ENCODE data around the gene TTLL13. TPM values are rescaled to one million over a fixed set of nuclear protein-coding genes. Genes with fewer than 3 reads are reported as not detected.
A peak's percentile ranks its signal among the peaks of the same experiment; 100 is the strongest.

The TTLL13 gene
- total and polyA plus RNA-seq, 2 of the 4 experiments (the other 2 are of a cell fraction) = 0.10 TPM; not detected in 1

- Histone ChIP-seq H3K27me3 (ENCODE audit: control insufficient read depth, insufficient read depth, low read length) (no peaks in the 10 kb centered on the region), H2BK20ac (ENCODE audit: low read depth, low read length) (no peak overlapping the region), H3K23ac (ENCODE audit: low read depth, low read length) (no peak overlapping the region), H3K79me1 (ENCODE audit: low read depth in 1 of 2, low read length in 2 of 2) (peaks cover 5 to 7% of the 10 kb centered on the region in 2 experiments; a peak in 2 of 4 replicates), H3K14ac (replicated peaks; ENCODE audit: low read depth, low read length) (no peak overlapping the region), H3K9ac (ENCODE audit: low read depth, low read length) (no peak overlapping the region), H2BK15ac (ENCODE audit: low read depth, low read length) (no peak overlapping the region), H3K9me3 (ENCODE audit: control insufficient read depth, insufficient read depth, low read length) (no peaks in the 10 kb centered on the region), H2BK120ac (ENCODE audit: low read depth, low read length) (no peak overlapping the region), H2AFZ (replicated peaks; ENCODE audit: low read length, poor library complexity) (peak overlapping the region; percentile 65), H4K8ac (ENCODE audit: low read depth in 2 of 2, low read length in 2 of 2) (peak overlapping the region in 1 of 2 experiments; percentile 9; a peak in 1 of 4 replicates), H3K27ac (ENCODE audit: insufficient read depth, low read length) (no peak overlapping the region), H4K91ac (ENCODE audit: insufficient read depth, low read depth, low read length) (no peak overlapping the region), H3K4ac (ENCODE audit: low read depth, low read length) (no peak overlapping the region), H2AK5ac (ENCODE audit: low read depth, low read length) (peak overlapping the region; percentile 45; the same call in 1 of the 2 replicates), H3K18ac (ENCODE audit: low read depth, low read length) (no peak overlapping the region), H3K4me2 (ENCODE audit: low read depth, low read length) (no peak overlapping the region), H3K36me3 (ENCODE audit: control insufficient read depth, insufficient read depth, low read length) (peaks cover 17% of the 10 kb centered on the region), H4K5ac (ENCODE audit: low read depth, low read length) (no peak overlapping the region), H2AK9ac (replicated peaks; ENCODE audit: low read depth, low read length, poor library complexity) (peak overlapping the region; percentile 73), H3K56ac (ENCODE audit: extremely low read depth, insufficient read depth, low read length) (no peak overlapping the region), H3K9me1 (ENCODE audit: insufficient read depth, low read length) (no peaks in the 10 kb centered on the region), H2BK5ac (ENCODE audit: low read depth, low read length, poor library complexity, severe bottlenecking) (no peak overlapping the region), H3K4me3 (ENCODE audit: insufficient read depth, low read depth, low read length) (no peak overlapping the region), H4K20me1 (ENCODE audit: insufficient read depth, low read length) (no peaks in the 10 kb centered on the region), H3K4me1 (ENCODE audit: control insufficient read depth, insufficient read depth, low read length) (peaks cover 3% of the 10 kb centered on the region; the same call in 1 of the 2 replicates)
- POLR2A ChIA-PET (ENCODE audit: unreplicated experiment) = no interaction called here
- intact Hi-C loops (cut with micrococcal nuclease) (loop anchor here (10.0 kb wide), 1 partner anchor 135 kb away; no protein-coding TSS in a partner anchor), dilution Hi-C loops (cut with HindIII; ENCODE audit: low sequenced_read_pairs, unreplicated experiment) (no loop called here), in situ Hi-C loops (cut with MboI; ENCODE audit: low sequenced_read_pairs) (loop anchor here (5.0 to 10.0 kb wide), 2 partner anchors 57 to 325 kb away; partner anchors contain the start of gene AP3S2)
- no TSS peak for BruUV-seq (replicated peaks)
- DNase-seq (no peak), ATAC-seq (ENCODE audit: low read depth) (peak; percentile 71)
- CTCF ChIA-PET = interaction anchor here (1.0 to 1.1 kb wide), 2 partner anchors 68 to 74 kb away, joined by 3 read pairs; no protein-coding TSS in a partner anchor
- 61% methylated on average over 5 of the region's 17 CpGs; no CpG with 5 or more reads in 1 of the 2 experiments for WGBS, 2 experiments (ENCODE audit: extremely low coverage in 2 of 2, insufficient read length in 1 of 2)
- TF ChIP-seq MXI1 (IDR thresholded peaks at IDR 0.05; ENCODE audit: borderline replicate concordance, low read depth, low read length) (no peak), SMC3 (IDR thresholded peaks at IDR 0.05; ENCODE audit: low read depth, low read length) (peak; percentile 55), RAD21 (IDR thresholded peaks at IDR 0.05; ENCODE audit: low read length) (peak; percentile 57), CHD1 (IDR thresholded peaks at IDR 0.05; ENCODE audit: low read depth, low read length) (no peak), CTCF (conservative IDR thresholded peaks at IDR 0.05; ENCODE audit: low read depth, low read length) (peak; percentile 57), POLR2A (IDR thresholded peaks at IDR 0.05; ENCODE audit: low read depth, low read length) (no peak), CEBPB (IDR thresholded peaks at IDR 0.05; ENCODE audit: low read depth, low read length) (no peak), USF2 (IDR thresholded peaks at IDR 0.05; ENCODE audit: low read depth, low read length) (no peak), MAZ (IDR thresholded peaks at IDR 0.05; ENCODE audit: borderline replicate concordance, low read depth, low read length) (no peak)
Observed at GRCh38 chr15:90219421-90220141, 29.8 kb upstream of the TTLL13 start.

All from IMR-90 (cell line).